GM19463 (cell line): ENCODE data around the gene ATRIP.
"Not testable (repeated sequence)": the region's sequence is repeated elsewhere in the genome, so short reads cannot be mapped to it uniquely, and the experiment has no call there.

Source experiments
- ATAC-seq: cut with Tn5 transposase; IDR thresholded peaks from one replicate; pipeline ENCODE4 v1.9.1; 2021; ENCODE audit warnings: mild to moderate bottlenecking, moderate library complexity; ENCODE audit not compliant: unreplicated experiment

The ATRIP gene

DNA sequence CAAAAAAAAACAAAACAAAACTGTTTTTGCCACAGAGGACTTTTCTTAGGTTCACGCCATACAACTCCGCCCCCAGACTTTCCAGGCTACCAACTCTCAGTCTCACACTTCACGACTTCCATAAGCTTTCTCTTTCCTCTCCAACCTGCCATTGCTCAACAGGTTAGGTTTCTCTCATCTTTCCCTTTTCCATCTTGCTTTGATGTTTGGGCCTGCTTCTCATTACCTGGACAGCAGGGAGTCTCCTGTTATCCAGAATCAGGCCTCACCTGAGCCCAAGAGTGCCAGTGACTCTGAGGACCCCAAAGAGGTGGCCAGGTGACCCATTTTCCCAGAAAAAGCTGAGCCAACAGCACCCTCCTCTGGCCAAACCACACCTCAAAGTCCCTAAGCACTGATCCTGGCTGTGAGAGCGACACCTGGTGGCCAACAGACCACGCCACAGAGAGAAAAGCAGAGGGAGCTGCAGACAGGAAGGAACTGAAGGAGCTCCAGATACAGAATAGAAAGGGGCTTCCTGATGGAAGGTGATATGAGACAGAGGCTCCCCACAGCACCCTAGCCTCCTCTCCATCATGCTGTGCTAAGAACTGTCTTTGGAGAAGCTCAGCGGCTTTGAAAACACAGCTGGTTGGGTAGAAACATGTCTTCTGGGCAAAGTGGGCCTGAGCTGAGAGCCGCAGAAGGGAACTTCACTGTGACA lies 10.6 kb upstream of the ATRIP start:
- no peak for ATAC-seq

DNA sequence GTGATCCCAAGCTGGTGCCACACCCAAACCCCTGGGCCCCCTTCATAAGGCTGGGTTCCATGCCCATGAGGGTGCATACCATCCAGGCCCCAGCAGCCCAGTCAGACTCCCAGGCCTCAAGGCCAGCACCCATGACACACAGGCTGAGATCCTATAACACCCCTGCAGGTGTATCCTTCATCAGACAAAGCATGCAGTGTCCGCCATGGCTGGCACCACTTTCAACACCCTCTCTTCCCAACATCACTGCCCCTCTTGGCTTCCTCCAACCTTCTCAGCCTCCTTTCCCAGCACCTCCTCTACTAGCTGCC lies 10.1 kb upstream of the ATRIP start:
- ATAC-seq: no peak

- no peak for ATAC-seq
These were observed 9.7 kb upstream of the ATRIP start for GRCh38 chr3:48436855-48437254.

GRCh38 chr3:48437812-48438211 lies 8.7 kb upstream of the ATRIP start:
- no peak for ATAC-seq

DNA sequence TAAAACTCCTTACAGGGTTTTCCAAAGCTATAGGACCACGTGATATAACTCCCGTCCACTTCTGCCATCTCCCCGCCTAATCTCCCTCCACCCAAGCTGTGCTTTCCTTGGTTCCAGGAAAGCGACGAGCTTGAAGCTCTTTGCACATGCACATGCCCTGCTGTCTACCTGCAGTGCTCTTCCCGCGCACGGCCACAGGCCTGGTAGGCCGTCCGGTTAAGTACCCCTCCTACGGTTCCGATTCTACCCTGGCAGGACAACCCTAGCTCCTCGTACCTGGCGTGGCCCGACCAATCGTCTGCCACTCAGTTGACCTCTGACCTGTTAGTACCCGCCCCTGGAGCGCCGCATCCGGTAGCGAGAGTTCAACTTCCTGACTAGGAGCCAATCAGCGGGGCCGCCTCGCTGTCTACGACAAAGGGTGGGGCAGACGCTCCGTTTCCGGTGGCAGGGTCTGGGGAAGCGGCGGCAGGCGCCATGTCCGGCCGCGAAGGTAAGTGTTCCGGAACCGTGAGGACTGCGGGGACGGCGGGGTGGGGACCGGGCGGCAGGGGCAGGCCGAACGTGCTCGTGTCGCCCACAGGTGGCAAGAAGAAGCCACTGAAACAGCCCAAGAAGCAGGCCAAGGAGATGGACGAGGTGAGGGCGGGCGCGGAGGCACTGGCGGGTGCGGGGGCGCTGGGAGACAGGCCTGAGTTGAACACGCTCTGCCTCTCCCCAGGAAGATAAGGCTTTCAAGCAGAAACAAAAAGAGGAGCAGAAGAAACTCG lies 6.5 kb upstream of the ATRIP start, which contains the start of the genes CCDC51 and TMA7:
TSS of gene CCDC51 (minus strand) at position 300 of the 770 bp plus-strand sequence. CDS start 4,991 bp downstream, outside the sequence.
TSS of gene TMA7 (plus strand) at position 438 of the 770 bp plus-strand sequence. CDS start at position 478, 40 bp downstream.
- peak; percentile 98 for ATAC-seq

- ATAC-seq: no peak
These were observed 6.0 kb upstream of the ATRIP start for GRCh38 chr3:48440590-48440958.

- ATAC-seq: no peak
These were observed 4.6 kb upstream of the ATRIP start for GRCh38 chr3:48441940-48442339.

DNA sequence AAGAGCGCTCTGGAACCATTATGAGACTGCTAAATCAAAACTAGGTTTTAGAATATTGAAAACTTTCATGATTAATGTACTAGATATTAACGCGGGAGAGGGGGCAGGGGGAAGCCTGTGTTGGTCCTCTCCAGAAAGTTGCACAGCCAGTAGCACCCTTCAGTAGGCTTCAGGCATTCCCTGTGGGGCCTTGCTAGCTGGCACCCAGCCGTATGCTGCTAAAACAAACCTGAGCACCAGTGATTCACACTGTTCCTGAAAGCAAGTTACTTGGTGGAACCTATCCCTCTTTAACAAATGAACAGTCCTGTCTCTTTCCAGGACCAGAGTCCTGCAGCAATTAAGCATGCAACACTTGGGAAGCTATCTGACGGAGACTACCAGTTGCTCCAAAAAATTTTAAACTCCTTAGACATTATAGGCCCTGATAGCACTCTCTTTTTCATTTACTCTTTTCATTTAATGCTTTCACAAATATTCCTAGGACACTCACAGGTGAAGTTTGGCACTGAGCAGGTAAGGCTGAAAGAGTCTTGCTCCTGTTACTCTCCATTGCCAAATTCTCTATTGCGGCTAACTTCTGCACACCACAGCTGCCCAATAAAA lies 1.2 kb upstream of the ATRIP start:
- ATAC-seq: no peak

GRCh38 chr3:48446043-48446424 lies 503 bp upstream of the ATRIP start:
- ATAC-seq: no peak

GRCh38 chr3:48451270-48451669 lies 4.7 kb downstream of the ATRIP start:
- ATAC-seq: no peak

GRCh38 chr3:48456456-48456855 lies 9.9 kb downstream of the ATRIP start:
- no peak for ATAC-seq

DNA sequence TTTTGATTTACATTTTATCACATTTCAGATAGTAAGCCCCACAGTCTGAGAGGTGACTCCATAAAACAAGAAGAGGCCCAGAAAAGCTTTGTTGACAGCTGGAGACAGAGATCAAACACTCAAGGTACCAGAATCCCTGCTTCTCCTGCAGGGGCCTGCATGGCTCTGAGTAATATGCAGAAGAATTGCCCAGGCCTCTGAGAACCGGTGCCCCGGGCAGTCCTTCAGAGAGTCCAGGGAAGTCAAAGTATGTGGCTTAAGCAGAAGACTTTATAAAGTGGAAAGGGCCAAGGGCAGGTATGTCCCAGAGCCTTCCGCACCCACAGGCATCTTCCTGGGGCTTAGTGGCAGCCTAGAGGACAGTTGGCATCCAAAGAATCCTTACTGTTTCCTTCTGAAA lies 12.8 kb downstream of the ATRIP start:
- ATAC-seq: no peak

GRCh38 chr3:48459773-48460516 lies 13.4 kb downstream of the ATRIP start:
- ATAC-seq: no peak

DNA sequence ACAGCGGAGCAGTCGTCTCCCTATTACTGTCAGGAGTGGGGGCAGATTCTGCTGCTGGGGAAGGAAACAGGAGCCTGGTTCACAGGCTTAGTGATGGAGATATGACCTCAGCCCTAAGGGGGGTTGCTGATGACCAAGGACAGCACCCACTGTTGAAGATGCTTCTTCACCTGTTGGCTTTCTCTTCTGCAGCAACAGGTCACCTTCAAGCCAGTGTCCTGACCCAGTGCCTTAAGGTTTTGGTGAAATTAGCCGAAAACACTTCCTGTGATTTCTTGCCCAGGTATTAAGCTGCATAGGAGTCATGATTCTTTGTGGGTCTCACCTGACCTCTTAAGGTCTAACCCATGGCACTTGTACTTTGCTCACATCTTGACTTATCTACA lies 14.0 kb downstream of the ATRIP start:
- ATAC-seq: no peak

DNA sequence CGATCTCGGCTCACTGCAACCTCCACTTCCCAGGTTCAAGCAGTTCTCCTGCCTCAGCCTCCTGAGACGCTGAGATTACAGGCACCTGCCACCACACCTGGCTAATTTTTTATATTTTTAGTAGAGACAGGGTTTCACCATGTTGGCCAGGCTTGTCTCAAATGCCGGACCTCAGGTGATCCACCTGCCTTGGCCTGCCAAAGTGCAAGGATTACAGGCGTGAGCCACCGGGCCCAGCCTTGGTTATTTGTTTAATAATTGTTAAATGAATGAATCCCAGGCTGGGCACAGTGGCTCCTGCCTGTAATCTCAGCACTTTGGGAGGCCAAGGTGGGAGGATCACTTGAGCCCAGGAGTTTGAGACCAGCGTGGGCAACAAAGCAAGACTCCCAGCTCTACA lies 15.2 kb downstream of the ATRIP start:
- ATAC-seq: not testable (repeated sequence)

DNA sequence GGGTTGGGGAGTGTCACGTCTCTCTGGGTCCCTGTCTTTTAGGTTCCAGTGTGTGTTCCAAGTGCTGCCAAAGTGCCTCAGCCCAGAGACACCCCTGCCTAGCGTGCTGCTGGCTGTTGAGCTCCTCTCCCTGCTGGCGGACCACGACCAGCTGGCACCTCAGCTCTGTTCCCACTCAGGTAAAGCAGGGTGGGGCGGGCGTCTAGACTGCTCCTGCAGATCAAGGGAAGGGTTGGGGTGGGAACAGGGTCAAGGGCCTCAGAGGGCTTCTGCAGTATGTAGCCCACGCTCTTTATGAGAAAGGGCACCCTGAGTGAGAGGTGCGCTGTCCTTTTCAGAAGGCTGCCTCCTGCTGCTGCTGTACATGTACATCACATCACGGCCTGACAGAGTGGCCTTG lies 17.2 kb downstream of the ATRIP start:
- no peak for ATAC-seq

DNA sequence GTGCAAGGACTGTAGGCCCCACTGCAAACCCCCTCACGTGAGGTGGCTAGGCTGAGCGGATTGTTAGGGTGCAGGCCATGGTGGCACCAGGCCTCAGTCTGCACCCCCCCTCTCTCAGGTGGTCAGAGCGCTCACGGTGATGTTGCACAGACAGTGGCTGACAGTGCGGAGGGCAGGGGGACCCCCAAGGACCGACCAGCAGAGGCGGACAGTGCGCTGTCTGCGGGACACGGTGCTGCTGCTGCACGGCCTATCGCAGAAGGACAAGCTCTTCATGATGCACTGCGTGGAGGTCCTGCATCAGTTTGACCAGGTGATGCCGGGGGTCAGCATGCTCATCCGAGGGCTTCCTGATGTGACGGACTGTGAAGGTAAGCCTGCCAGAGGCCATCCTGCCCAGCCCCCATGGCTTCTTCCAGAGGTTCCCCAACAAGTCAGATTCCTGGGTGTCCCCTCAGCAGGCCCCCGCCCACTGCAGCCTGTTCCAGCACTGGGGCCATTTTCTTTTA lies 18.2 kb downstream of the ATRIP start:
- no peak for ATAC-seq

DNA sequence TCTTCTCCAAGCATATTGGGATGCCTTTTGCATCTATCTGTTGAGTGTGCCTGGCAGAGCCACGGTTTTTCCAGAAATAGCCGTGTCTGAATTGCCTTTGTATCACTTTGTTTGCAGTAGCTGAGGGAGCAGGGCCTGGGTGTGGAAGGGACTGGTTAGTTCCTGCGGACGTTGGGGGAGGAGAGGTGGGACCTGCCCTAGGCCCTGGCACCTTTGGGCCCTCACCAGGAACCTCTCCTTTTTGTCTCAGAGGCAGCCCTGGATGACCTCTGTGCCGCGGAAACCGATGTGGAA lies 18.6 kb downstream of the ATRIP start:
- no peak for ATAC-seq

- ATAC-seq: peak; percentile 97
These were observed 19.2 kb downstream of the ATRIP start for GRCh38 chr3:48465531-48466378.

DNA sequence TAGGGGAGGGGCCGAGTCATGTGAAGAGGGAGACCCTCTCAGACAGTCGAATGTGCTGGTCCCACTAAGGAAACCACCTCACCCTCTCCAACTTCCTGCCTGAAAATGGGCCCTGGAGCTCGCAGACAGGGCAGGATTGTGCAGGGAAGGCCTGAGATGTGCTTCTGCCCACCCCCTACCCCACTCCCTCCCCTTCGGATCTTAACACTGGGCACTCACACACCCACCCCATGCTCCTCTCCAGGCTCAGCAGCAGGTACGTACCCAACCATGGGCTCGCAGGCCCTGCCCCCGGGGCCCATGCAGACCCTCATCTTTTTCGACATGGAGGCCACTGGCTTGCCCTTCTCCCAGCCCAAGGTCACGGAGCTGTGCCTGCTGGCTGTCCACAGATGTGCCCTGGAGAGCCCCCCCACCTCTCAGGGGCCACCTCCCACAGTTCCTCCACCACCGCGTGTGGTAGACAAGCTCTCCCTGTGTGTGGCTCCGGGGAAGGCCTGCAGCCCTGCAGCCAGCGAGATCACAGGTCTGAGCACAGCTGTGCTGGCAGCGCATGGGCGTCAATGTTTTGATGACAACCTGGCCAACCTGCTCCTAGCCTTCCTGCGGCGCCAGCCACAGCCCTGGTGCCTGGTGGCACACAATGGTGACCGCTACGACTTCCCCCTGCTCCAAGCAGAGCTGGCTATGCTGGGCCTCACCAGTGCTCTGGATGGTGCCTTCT lies 20.0 kb downstream of the ATRIP start:
- no peak for ATAC-seq
